DND-41 (cell line): ENCODE measurements around the gene ATXN1.

Experiments
- ATAC-seq: fragments of 200-7000 bp; cut with Tn5 transposase; 3 replicates; pipeline ENCODE4 v1.9.1; 2021; ENCODE audit warnings: low read depth; ENCODE audit not compliant: insufficient read depth
- DNase-seq: peaks from one replicate; pipeline ENCODE4 v3.0.0-alpha.2; 2020
- H2AFZ ChIP-seq: 2 replicates; pipeline ENCODE4 v1.6.0; 2012; ENCODE audit warnings: low read depth, low read length
- H3K27ac ChIP-seq: 2 replicates; pipeline ENCODE4 v1.5.1; 2012; ENCODE audit warnings: low read length, inconsistent platforms
- H3K27me3 ChIP-seq: fragments of 200-600 bp; sonication (generic); 2 replicates; pipeline ENCODE4 v1.6.0; 2012; ENCODE audit warnings: low read length, mild to moderate bottlenecking, inconsistent platforms; ENCODE audit not compliant: insufficient read depth, poor library complexity
- H3K36me3 ChIP-seq: 2 replicates; pipeline ENCODE4 v1.5.1; 2012; ENCODE audit warnings: low read length, inconsistent platforms; ENCODE audit not compliant: insufficient read depth
- H3K4me1 ChIP-seq: 2 replicates; pipeline ENCODE4 v1.5.1; 2012; ENCODE audit warnings: mild to moderate bottlenecking, low read length; ENCODE audit not compliant: insufficient read depth
- H3K4me2 ChIP-seq: 2 replicates; pipeline ENCODE4 v1.6.0; 2012; ENCODE audit warnings: mild to moderate bottlenecking, moderate library complexity, low read length, inconsistent platforms; ENCODE audit not compliant: insufficient read depth
- H3K4me3 ChIP-seq, 2 experiments: fragments of 200-600 bp in 1 of 2; shearing (Covaris generic) in 1 of 2; 2 replicates each; pipeline ENCODE4 v1.5.1; 2012 to 2016; ENCODE audit warnings: inconsistent platforms in 2 of 2, low read length in 2 of 2, mild to moderate bottlenecking in 2 of 2, low read depth in 1 of 2, moderate library complexity in 1 of 2
- H3K79me2 ChIP-seq: 2 replicates; pipeline ENCODE4 v1.6.0; 2012; ENCODE audit warnings: low read length, inconsistent platforms; ENCODE audit not compliant: insufficient read depth
- H3K9ac ChIP-seq: 2 replicates; pipeline ENCODE4 v1.6.0; 2012; ENCODE audit warnings: low read depth, mild to moderate bottlenecking, inconsistent platforms, low read length, moderate library complexity
- H3K9me3 ChIP-seq: 2 replicates; pipeline ENCODE4 v1.5.1; 2012; ENCODE audit warnings: low read length, moderate library complexity, mild to moderate bottlenecking, inconsistent platforms; ENCODE audit not compliant: insufficient read depth, severe bottlenecking
- H4K20me1 ChIP-seq: 2 replicates; pipeline ENCODE4 v1.6.0; 2012; ENCODE audit warnings: low read length; ENCODE audit not compliant: insufficient read depth
- EZH2 ChIP-seq: IDR thresholded peaks from 3 replicates; pipeline ENCODE4 v1.6.1; 2012; ENCODE audit warnings: borderline replicate concordance, low read depth, mild to moderate bottlenecking, moderate library complexity, low read length, inconsistent platforms; ENCODE audit not compliant: severe bottlenecking
- TF ChIP-seq, protein P1 (sequence below): IDR thresholded peaks from 2 replicates; pipeline ENCODE4 v1.5.1; 2012; ENCODE audit warnings: borderline replicate concordance, low read length, moderate library complexity, mild to moderate bottlenecking; ENCODE audit not compliant: poor library complexity, severe bottlenecking; ENCODE audit errors: extremely low read depth

ATXN1 gene

GRCh38 chr6:16337295-16337975 lies 423.8 kb downstream of the ATXN1 start:
- no peak overlapping the region for H3K4me3 ChIP-seq
- H3K9me3 ChIP-seq, result no peaks in the 10 kb centered on the region
- H3K27me3 ChIP-seq, result no peaks in the 10 kb centered on the region
- H3K79me2 ChIP-seq, result no peaks in the 10 kb centered on the region
- H3K4me2 ChIP-seq, result no peak overlapping the region
- H3K9ac ChIP-seq, result no peak overlapping the region
- no peak overlapping the region for H2AFZ ChIP-seq
- no peaks in the 10 kb centered on the region for H3K4me1 ChIP-seq
- no peaks in the 10 kb centered on the region for H4K20me1 ChIP-seq
- TF ChIP-seq, protein P1, sequence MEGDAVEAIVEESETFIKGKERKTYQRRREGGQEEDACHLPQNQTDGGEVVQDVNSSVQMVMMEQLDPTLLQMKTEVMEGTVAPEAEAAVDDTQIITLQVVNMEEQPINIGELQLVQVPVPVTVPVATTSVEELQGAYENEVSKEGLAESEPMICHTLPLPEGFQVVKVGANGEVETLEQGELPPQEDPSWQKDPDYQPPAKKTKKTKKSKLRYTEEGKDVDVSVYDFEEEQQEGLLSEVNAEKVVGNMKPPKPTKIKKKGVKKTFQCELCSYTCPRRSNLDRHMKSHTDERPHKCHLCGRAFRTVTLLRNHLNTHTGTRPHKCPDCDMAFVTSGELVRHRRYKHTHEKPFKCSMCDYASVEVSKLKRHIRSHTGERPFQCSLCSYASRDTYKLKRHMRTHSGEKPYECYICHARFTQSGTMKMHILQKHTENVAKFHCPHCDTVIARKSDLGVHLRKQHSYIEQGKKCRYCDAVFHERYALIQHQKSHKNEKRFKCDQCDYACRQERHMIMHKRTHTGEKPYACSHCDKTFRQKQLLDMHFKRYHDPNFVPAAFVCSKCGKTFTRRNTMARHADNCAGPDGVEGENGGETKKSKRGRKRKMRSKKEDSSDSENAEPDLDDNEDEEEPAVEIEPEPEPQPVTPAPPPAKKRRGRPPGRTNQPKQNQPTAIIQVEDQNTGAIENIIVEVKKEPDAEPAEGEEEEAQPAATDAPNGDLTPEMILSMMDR, result no peak
- no peak for TF ChIP-seq EZH2
- no peak overlapping the region for H3K27ac ChIP-seq
- DNase-seq (no peak), ATAC-seq (no peak)
- no peaks in the 10 kb centered on the region for H3K36me3 ChIP-seq

- Histone ChIP-seq H3K4me2 (no peak overlapping the region), H3K27me3 (no peaks in the 10 kb centered on the region)
These were observed 424.4 kb downstream of the ATXN1 start for GRCh38 chr6:16336911-16337294.

DNA sequence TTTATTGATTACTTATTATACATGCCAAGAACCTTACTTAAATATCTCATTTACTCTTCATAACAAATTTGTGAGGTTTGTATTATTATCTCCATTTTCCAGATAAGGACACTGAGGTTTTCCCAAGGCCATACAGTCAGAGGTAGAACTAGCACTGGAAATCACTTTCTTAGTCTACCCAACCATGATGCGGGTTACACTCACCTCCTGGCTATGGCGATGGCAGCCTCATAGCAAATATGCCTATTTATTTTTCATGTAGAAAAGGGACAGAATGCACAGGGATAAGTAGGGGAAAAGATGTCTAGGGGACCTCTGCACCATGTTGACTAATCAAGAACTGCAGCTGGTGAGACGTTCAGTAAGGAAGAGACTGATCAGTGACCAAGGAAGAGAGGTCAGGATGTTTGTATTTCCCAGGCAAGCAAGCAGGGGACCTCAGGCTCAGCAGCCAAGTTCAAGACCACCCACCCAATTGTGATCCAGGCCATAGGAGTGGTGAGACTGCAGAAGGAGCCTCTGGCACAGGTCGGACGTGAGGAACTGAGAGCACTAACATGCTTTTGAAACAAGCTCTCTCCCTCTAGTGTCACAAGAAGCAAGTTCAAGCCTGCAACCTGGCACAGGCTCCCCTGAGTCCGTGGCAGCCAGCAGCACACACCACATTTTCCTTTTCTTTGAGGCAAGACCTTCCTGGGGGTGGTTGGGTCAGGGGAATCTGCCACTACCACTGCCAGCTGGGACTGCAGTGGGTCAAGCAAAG lies 425.0 kb downstream of the ATXN1 start:
- no peak overlapping the region for H3K27ac ChIP-seq
- H2AFZ ChIP-seq, result no peak overlapping the region
- H3K9me3 ChIP-seq, result no peaks in the 10 kb centered on the region
- H3K79me2 ChIP-seq, result no peaks in the 10 kb centered on the region
- ATAC-seq (no peak), DNase-seq (no peak)
- TF ChIP-seq, protein P1, result no peak
- TF ChIP-seq EZH2, result no peak
- no peak overlapping the region for H3K4me3 ChIP-seq
- H3K27me3 ChIP-seq, result no peaks in the 10 kb centered on the region
- H3K4me1 ChIP-seq, result peaks cover 2% of the 10 kb centered on the region; the same call in 1 of the 2 replicates
- H3K9ac ChIP-seq, result no peak overlapping the region
- H4K20me1 ChIP-seq, result no peaks in the 10 kb centered on the region
- no peak overlapping the region for H3K4me2 ChIP-seq
- no peaks in the 10 kb centered on the region for H3K36me3 ChIP-seq

More at GRCh38 chr6:16336911-16337294, 424.4 kb downstream of the ATXN1 start:
- no peaks in the 10 kb centered on the region for H3K9me3 ChIP-seq
- H4K20me1 ChIP-seq, result no peaks in the 10 kb centered on the region
- no peaks in the 10 kb centered on the region for H3K79me2 ChIP-seq
- ATAC-seq (no peak), DNase-seq (no peak)
- no peak for TF ChIP-seq EZH2
- TF ChIP-seq, protein P1, result no peak
- no peaks in the 10 kb centered on the region for H3K36me3 ChIP-seq
- no peak overlapping the region for H3K27ac ChIP-seq
- H3K4me1 ChIP-seq, result peaks cover 1% of the 10 kb centered on the region; the same call in 1 of the 2 replicates
- H2AFZ ChIP-seq, result no peak overlapping the region
- no peak overlapping the region for H3K4me3 ChIP-seq
- H3K9ac ChIP-seq, result no peak overlapping the region
